Neural cell (in vitro differentiated cells): Measurements from ENCODE around the gene GGN. TPM values are rescaled to one million over a fixed set of nuclear protein-coding genes. Genes with fewer than 3 reads are reported as not detected.

ENCODE experiments used
- H2AFZ ChIP-seq: fragments of 200-600, 300-800 bp; sonication (generic), shearing (Covaris generic); 2 replicates; pipeline ENCODE4 v1.6.0; 2014; ENCODE audit warnings: low read depth, mild to moderate bottlenecking, antibody characterized with exemption, low read length, moderate library complexity
- H3F3A ChIP-seq: fragments of 200-600 bp; shearing (Covaris generic); 2 replicates; pipeline ENCODE4 v1.6.1; 2016; ENCODE audit warnings: mild to moderate bottlenecking, moderate library complexity, mixed read lengths, antibody characterized with exemption, low read length; ENCODE audit not compliant: insufficient read depth, poor library complexity, severe bottlenecking
- H3K27ac ChIP-seq: fragments of 200-600, 300-800 bp; sonication (generic), shearing (Covaris generic); 2 replicates; pipeline ENCODE4 v1.5.1; 2014; ENCODE audit warnings: mild to moderate bottlenecking, low read length, moderate library complexity
- H3K27me3 ChIP-seq: fragments of 300-800, 200-600 bp; sonication (generic), shearing (Covaris generic); 2 replicates; pipeline ENCODE4 v1.6.0; 2014; ENCODE audit warnings: mild to moderate bottlenecking, low read depth, low read length, moderate library complexity; ENCODE audit not compliant: insufficient read depth
- H3K36me3 ChIP-seq: fragments of 300-800, 200-600 bp; sonication (generic), shearing (Covaris generic); 2 replicates; pipeline ENCODE4 v1.5.1; 2014; ENCODE audit warnings: mild to moderate bottlenecking, antibody characterized with exemption, low read length, moderate library complexity; ENCODE audit not compliant: insufficient read depth
- H3K4me2 ChIP-seq: fragments of 300-800, 200-600 bp; sonication (generic), shearing (Covaris generic); 2 replicates; pipeline ENCODE4 v1.6.0; 2014; ENCODE audit warnings: mild to moderate bottlenecking, low read length
- H3K4me3 ChIP-seq: fragments of 300-800, 200-600 bp; sonication (generic), shearing (Covaris generic); 2 replicates; pipeline ENCODE4 v1.5.1; 2014; ENCODE audit warnings: mild to moderate bottlenecking, low read length, moderate library complexity
- H3K79me2 ChIP-seq: fragments of 200-600 bp; shearing (Covaris generic); replicated peaks from 2 replicates; pipeline ENCODE4 v1.6.0; 2014; ENCODE audit warnings: mild to moderate bottlenecking, low read length, moderate library complexity; ENCODE audit not compliant: insufficient read depth
- H3K9ac ChIP-seq: fragments of 300-800, 200-600 bp; sonication (generic), shearing (Covaris generic); 2 replicates; pipeline ENCODE4 v1.6.1; 2016; ENCODE audit warnings: mild to moderate bottlenecking, low read length, mixed read lengths
- H3K9me2 ChIP-seq: fragments of 200-600 bp; shearing (Covaris generic); 2 replicates; pipeline ENCODE4 v1.6.1; 2016; ENCODE audit warnings: mild to moderate bottlenecking, low read length, mixed read lengths; ENCODE audit not compliant: insufficient read depth
- H3K9me3 ChIP-seq: fragments of 200-600, 300-800 bp; sonication (generic), shearing (Covaris generic); 2 replicates; pipeline ENCODE4 v1.6.1; 2016; ENCODE audit warnings: mild to moderate bottlenecking, mixed run types, low read length, moderate library complexity, mixed read lengths
- H4K20me1 ChIP-seq: fragments of 200-600 bp; shearing (Covaris generic); 2 replicates; pipeline ENCODE4 v1.6.1; 2016; ENCODE audit warnings: mild to moderate bottlenecking, mixed run types; ENCODE audit not compliant: insufficient read depth
- CTCF ChIP-seq: fragments of 450-650 bp; IDR thresholded peaks from 2 replicates; pipeline ENCODE4 v1.5.1; 2014; ENCODE audit warnings: antibody characterized with exemption, mild to moderate bottlenecking, moderate library complexity; ENCODE audit not compliant: poor library complexity, severe bottlenecking
- EP300 ChIP-seq: fragments of 450-650 bp; conservative IDR thresholded peaks from 2 replicates; pipeline ENCODE4 v1.6.1; 2014; ENCODE audit warnings: antibody characterized with exemption, mild to moderate bottlenecking, moderate library complexity; ENCODE audit not compliant: poor library complexity, severe bottlenecking
- EZH2 ChIP-seq: fragments of 200-600, 300-800 bp; shearing (Covaris generic), sonication (generic); IDR thresholded peaks from 2 replicates; pipeline ENCODE4 v1.6.1; 2014; ENCODE audit warnings: antibody characterized with exemption, low read length, borderline replicate concordance, mild to moderate bottlenecking; ENCODE audit not compliant: insufficient read depth, poor library complexity, severe bottlenecking
- MXI1 ChIP-seq: fragments of 450-650 bp; conservative IDR thresholded peaks from 2 replicates; pipeline ENCODE4 v1.6.1; 2014; ENCODE audit warnings: antibody characterized with exemption, mild to moderate bottlenecking; ENCODE audit not compliant: poor library complexity, severe bottlenecking
- POLR2AphosphoS5 ChIP-seq: IDR thresholded peaks from 2 replicates; pipeline ENCODE4 v1.6.1; 2012
- RAD21 ChIP-seq: fragments of 450-650 bp; conservative IDR thresholded peaks from 2 replicates; pipeline ENCODE4 v1.6.1; 2014; ENCODE audit warnings: antibody characterized with exemption, mild to moderate bottlenecking, moderate library complexity
- REST ChIP-seq: IDR thresholded peaks from 2 replicates; pipeline ENCODE4 v1.6.1; 2012; ENCODE audit warnings: borderline replicate concordance
- SMC3 ChIP-seq: fragments of 450-650 bp; conservative IDR thresholded peaks from 2 replicates; pipeline ENCODE4 v1.6.1; 2014; ENCODE audit warnings: antibody characterized with exemption, mild to moderate bottlenecking, moderate library complexity; ENCODE audit not compliant: poor library complexity
- TAF1 ChIP-seq: IDR thresholded peaks from 2 replicates; pipeline ENCODE4 v1.6.1; 2012; ENCODE audit warnings: low read depth
- polyA plus RNA-seq: library from polyadenylated mRNA; depleted of rRNA; stranded (reverse); fragments of >200 nt; gene quantifications from 2 replicates; pipeline ENCODE4 v1.2.3, GENCODE V29; 2014

Gene GGN
- polyA plus RNA-seq, 1 donor from 2014 or later, result 0.21 TPM

- TF ChIP-seq MXI1 (no peak), SMC3 (no peak), EZH2 (no peak), REST (no peak), POLR2AphosphoS5 (no peak), CTCF (no peak), RAD21 (no peak), EP300 (no peak), TAF1 (no peak)
- Histone ChIP-seq H3K27me3 (no peaks in the 10 kb centered on the region), H3K9me3 (no peaks in the 10 kb centered on the region), H3K9me2 (no peaks in the 10 kb centered on the region), H3K36me3 (no peaks in the 10 kb centered on the region), H4K20me1 (no peaks in the 10 kb centered on the region), H3K9ac (no peak overlapping the region), H3K4me2 (no peak overlapping the region), H3F3A (no peaks in the 10 kb centered on the region), H3K27ac (no peak overlapping the region), H3K79me2 (no peaks in the 10 kb centered on the region), H3K4me3 (no peak overlapping the region), H2AFZ (no peak overlapping the region)
Observed at GRCh38 chr19:38420935-38421334, 33.1 kb upstream of the GGN start.

- H3F3A ChIP-seq, result no peaks in the 10 kb centered on the region
- no peaks in the 10 kb centered on the region for H3K79me2 ChIP-seq
- H3K36me3 ChIP-seq, result no peaks in the 10 kb centered on the region
- no peak overlapping the region for H2AFZ ChIP-seq
- no peak overlapping the region for H3K27ac ChIP-seq
- H3K27me3 ChIP-seq, result no peaks in the 10 kb centered on the region
- peak overlapping the region; percentile 18 for H3K4me3 ChIP-seq
- no peaks in the 10 kb centered on the region for H3K9me2 ChIP-seq
- H3K9me3 ChIP-seq, result no peaks in the 10 kb centered on the region
- H3K4me2 ChIP-seq, result no peak overlapping the region
- TF ChIP-seq EP300 (no peak), RAD21 (no peak), SMC3 (no peak), CTCF (no peak), REST (no peak), POLR2AphosphoS5 (no peak), EZH2 (no peak), MXI1 (no peak), TAF1 (no peak)
- H4K20me1 ChIP-seq, result no peaks in the 10 kb centered on the region
- no peak overlapping the region for H3K9ac ChIP-seq
Observed at GRCh38 chr19:38417544-38418506, 30.0 kb upstream of the GGN start.
